GM13976 (cell line): Measurements from ENCODE around the gene CORO6.

Source experiments
- DNase-seq: peaks from one replicate; pipeline ENCODE4 v3.0.0; 2012; ENCODE audit warnings: low spot score
- in situ Hi-C: fragments of 300-500 bp; cut with MboI; formaldehyde crosslinking; loops from one replicate; pipeline ENCODE4 v1.12.0; 2022; ENCODE audit warnings: low sequenced_read_pairs, mixed read lengths, inconsistent platforms; ENCODE audit not compliant: unreplicated experiment
- TF ChIP-seq, protein P1 (sequence below): IDR thresholded peaks from 2 replicates; pipeline ENCODE4 v1.5.1; 2012; ENCODE audit warnings: borderline replicate concordance, mild to moderate bottlenecking; ENCODE audit not compliant: insufficient read depth; ENCODE audit errors: extremely low read depth, missing control alignments, control extremely low read depth

CORO6 gene

DNA sequence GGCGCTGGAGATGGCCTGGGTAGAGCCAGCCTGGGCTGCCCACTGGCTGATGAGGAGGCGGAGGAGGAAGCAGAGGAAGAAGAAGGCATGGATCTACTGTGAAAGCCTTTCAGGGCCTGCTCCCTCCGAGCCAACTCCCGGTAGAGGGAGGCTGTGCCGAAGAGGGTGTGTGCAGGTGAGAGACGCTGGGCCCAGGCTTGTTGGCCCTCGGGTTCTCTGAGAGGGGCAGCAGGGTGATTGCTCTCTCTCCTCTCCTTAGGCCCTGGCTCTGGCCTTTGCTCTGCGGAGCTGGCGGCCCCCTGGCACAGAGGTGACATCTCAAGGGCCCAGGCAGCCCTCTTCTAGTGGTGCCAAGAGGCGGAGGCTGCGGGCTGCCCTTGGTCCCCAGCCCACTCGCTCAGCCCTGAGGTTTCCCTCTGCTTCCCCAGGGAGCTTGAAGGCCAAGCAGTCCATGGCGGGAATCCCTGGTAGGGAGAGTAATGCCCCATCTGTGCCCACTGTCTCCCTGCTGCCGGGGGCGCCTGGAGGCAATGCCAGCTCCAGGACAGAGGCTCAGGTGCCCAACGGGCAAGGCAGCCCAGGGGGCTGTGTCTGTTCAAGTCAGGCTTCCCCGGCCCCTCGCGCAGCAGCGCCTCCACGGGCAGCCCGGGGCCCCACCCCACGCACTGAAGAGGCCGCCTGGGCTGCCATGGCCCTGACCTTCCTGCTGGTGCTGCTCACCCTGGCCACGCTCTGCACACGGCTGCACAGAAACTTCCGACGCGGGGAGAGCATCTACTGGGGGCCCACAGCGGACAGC is 50.6 kb downstream of the CORO6 start:
- in situ Hi-C loops, result no loop called here
- DNase-seq, result no peak
- TF ChIP-seq, protein P1, sequence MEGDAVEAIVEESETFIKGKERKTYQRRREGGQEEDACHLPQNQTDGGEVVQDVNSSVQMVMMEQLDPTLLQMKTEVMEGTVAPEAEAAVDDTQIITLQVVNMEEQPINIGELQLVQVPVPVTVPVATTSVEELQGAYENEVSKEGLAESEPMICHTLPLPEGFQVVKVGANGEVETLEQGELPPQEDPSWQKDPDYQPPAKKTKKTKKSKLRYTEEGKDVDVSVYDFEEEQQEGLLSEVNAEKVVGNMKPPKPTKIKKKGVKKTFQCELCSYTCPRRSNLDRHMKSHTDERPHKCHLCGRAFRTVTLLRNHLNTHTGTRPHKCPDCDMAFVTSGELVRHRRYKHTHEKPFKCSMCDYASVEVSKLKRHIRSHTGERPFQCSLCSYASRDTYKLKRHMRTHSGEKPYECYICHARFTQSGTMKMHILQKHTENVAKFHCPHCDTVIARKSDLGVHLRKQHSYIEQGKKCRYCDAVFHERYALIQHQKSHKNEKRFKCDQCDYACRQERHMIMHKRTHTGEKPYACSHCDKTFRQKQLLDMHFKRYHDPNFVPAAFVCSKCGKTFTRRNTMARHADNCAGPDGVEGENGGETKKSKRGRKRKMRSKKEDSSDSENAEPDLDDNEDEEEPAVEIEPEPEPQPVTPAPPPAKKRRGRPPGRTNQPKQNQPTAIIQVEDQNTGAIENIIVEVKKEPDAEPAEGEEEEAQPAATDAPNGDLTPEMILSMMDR, result no peak

DNA sequence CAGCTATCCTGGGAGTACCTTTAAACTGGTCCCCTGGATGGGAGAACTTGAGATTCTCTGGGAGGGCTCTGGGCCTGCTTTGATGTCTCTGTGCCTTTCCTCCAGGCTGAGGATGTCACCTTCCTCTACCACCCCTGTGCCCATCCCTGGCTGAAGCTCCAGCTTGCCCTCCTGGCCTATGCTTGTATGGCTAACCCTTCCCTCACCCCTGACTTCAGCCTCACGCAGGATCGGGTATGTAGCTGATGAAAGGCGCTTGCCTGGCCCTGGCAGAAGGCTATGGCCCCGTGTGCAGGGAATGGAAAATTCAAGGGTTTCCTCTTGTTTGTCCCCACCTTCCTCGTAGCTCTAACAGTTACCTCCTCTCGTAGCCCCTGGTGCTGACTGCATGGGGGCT is 51.2 kb downstream of the CORO6 start:
- DNase-seq, result no peak
- TF ChIP-seq, protein P1, result no peak
- in situ Hi-C loops, result no loop called here

DNA sequence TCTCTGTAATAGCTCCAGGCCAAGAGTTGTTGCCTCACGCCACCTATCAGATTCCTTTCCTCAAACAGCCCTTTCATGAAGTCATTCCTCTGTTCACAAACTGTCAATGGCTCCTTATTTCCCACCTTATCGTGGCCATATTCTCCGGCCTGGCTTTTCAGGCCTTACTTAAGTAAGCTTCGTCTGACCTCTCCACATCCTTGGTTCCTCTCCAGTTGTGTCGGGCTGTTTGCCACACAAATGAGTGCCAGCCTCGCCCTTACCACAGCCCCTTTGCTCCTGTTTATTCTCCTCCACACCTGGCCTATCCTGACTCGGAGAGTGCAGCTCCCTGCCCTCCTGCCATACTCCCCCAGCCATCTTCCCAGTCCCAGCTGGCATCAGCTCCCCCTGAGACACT is 52.2 kb downstream of the CORO6 start:
- DNase-seq, result no peak
- in situ Hi-C loops, result no loop called here

DNA sequence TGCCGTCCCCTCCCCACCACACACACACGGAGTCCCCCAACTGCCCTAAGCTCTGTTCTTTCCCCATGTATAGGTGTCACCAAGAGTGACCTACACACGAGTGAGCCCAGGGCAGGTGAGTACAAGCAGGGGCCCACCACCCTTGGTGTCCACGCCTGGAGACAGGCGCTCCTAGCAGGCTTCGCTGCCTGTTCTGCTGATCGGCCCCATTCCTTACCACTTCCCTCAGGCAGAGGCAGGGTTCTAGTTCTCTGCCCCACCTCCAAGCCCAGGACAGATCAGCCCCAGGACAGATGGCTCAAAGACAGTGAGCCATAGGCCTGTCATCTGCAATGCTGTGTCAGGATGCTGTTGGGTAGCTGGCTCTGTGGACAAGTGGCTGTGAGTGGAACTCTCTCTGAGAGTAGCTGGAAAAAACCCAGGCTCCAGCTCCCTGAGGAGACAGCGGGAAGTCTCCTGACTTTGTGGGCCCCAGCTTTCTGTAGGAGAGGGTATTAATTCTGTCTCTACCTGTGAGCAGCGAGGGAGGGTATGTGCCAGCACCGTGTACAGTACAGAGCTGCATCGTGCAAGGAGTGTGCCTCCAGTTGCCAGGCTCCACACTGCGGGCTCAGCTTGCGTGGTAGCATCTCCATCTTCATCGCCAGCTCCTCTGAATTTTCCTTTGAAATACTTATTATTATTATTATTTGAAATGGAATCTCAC is 53.3 kb downstream of the CORO6 start:
- DNase-seq, result no peak
- in situ Hi-C loops, result no loop called here
- TF ChIP-seq, protein P1, result no peak

More for the DNA sequence above, 52.2 kb downstream of the CORO6 start:
- TF ChIP-seq, protein P1, result no peak

DNA sequence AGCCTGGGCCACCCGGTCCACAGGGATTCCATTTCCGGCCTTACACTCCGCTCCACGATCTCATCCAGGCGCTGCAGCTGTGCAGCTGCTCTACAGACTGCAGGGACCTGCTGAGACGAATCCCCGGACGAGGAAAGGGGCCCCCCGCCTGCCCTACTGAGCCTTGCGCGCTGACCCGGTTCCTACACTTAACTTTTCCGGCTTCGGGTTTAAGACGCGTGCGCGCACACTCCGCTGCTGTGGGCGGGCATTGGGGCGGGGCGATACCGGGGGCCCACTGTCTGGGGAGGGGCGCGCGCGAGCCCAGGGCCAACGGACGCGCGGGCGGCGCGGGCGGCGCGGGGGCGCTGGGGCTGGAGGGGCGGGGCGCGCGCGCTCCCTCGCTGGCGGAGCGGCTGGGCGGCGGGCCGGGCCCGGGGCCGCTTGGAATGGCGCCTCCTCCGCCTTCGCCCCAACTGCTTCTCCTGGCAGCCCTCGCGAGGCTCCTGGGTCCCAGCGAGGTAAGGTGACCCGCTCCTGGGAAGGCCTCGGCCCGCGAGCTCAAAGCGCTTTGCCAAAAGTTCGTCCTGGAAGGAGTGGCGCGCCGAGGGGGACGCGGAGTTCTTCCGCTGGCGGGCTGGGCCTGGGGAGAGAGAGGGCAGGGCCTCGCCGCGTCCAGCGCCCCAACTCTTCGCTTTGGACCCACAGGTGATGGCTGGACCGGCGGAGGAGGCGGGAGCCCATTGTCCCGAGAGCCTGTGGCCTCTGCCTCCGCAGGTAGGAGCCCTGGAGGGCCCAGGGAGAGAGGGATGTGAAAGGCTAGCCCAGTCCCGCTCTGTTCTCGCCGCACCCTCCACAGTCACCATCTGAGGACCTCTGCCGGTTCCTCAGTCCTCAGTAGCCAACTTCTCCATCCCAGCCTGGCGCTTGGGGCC is 54.1 kb downstream of the CORO6 start, which contains the start of gene TP53I13:
Gene TP53I13 (plus strand): TSS at position 371 of the 914 bp plus-strand sequence. CDS start 58 bp downstream, at position 429.
- TF ChIP-seq, protein P1, result no peak
- in situ Hi-C loops, result no loop called here
- DNase-seq, result peak; percentile 92
